Glomerular visceral epithelial cell (primary cell): Measurements from ENCODE around the gene ZNF71.
A peak's percentile ranks its signal among the peaks of the same experiment; 100 is the strongest.
"Not testable (repeated sequence)": the region's sequence is repeated elsewhere in the genome, so short reads cannot be mapped to it uniquely, and the experiment has no call there.

ENCODE experiments used
- DNase-seq: peaks from one replicate; pipeline ENCODE4 v3.0.0-alpha.2; 2016; ENCODE audit errors: extremely low spot score

The ZNF71 gene

GRCh38 chr19:56622374-56622773 is 27.3 kb downstream of the ZNF71 start:
- no peak for DNase-seq

GRCh38 chr19:56623006-56623405 is 27.9 kb downstream of the ZNF71 start:
- DNase-seq, result no peak

- DNase-seq, result no peak
Observed at GRCh38 chr19:56625708-56626107, 30.6 kb downstream of the ZNF71 start.

- no peak for DNase-seq
Observed at GRCh38 chr19:56633021-56633420, 37.9 kb downstream of the ZNF71 start.

GRCh38 chr19:56637976-56638555 is 43.0 kb downstream of the ZNF71 start:
- DNase-seq, result peak; percentile 31

- no peak for DNase-seq
Observed at GRCh38 chr19:56639217-56639616, 44.1 kb downstream of the ZNF71 start.

- DNase-seq, result no peak
Observed at GRCh38 chr19:56642711-56643459, 47.8 kb downstream of the ZNF71 start, which contains the start of gene SMIM17. TSS of gene SMIM17 (plus strand) at chr19:56643159. CDS start at chr19:56645668, 2,509 bp downstream.

GRCh38 chr19:56643460-56643955 is 48.4 kb downstream of the ZNF71 start:
- no peak for DNase-seq

- DNase-seq, result no peak
Observed at GRCh38 chr19:56654151-56654550, 59.0 kb downstream of the ZNF71 start.

- DNase-seq, result no peak
Observed at GRCh38 chr19:56660381-56661107, 65.4 kb downstream of the ZNF71 start.

GRCh38 chr19:56661248-56661647 is 66.1 kb downstream of the ZNF71 start:
- no peak for DNase-seq

- DNase-seq, result no peak
Observed at GRCh38 chr19:56663931-56664500, 68.9 kb downstream of the ZNF71 start.

GRCh38 chr19:56664511-56664910 is 69.4 kb downstream of the ZNF71 start:
- no peak for DNase-seq

GRCh38 chr19:56667311-56667870 is 72.3 kb downstream of the ZNF71 start:
- no peak for DNase-seq

GRCh38 chr19:56668676-56669075 is 73.6 kb downstream of the ZNF71 start:
- DNase-seq, result no peak

- DNase-seq, result no peak
Observed at GRCh38 chr19:56670401-56670960, 75.4 kb downstream of the ZNF71 start.

GRCh38 chr19:56670961-56671612 is 76.0 kb downstream of the ZNF71 start:
- DNase-seq, result no peak

GRCh38 chr19:56671613-56671994 is 76.5 kb downstream of the ZNF71 start, which contains the start of gene ZNF835:
TSS of gene ZNF835 (minus strand) at chr19:56671757. CDS start at chr19:56665198, 6,559 bp downstream.
- DNase-seq, result no peak

GRCh38 chr19:56672610-56673009 is 77.5 kb downstream of the ZNF71 start:
- not testable (repeated sequence) for DNase-seq
